K562 (cell line): ENCODE measurements around the gene MPDZ. TPM values are rescaled to one million over a fixed set of nuclear protein-coding genes. Genes with fewer than 3 reads are reported as not detected.

Experiments used
- ATAC-seq: fragments of 200-7000 bp; cut with Tn5 transposase; 3 replicates; pipeline ENCODE4 v1.9.1; 2020; ENCODE audit warnings: moderate library complexity
- BruUV-seq: library from RNA; stranded (reverse); fragments of 400-500 nt; replicated peaks from 2 replicates; lab custom pipeline; 2021; lab: Mats Ljungman, UMichigan
- CTCF ChIA-PET: fragments of 300-600 bp; formaldehyde crosslinking; extraction: SDS; loops from one replicate; lab custom pipeline; 2021; ENCODE audit warnings: low intra/inter-chr PET ratio; lab: Yijun Ruan, JAX
- POLR2A ChIA-PET: fragments of 300-600, 350-650 bp; sonication (Branson Sonifier 250); formaldehyde crosslinking; extraction: SDS; loops from one replicate; lab custom pipeline; 2021; ENCODE audit warnings: antibody characterized with exemption, inconsistent platforms; lab: Yijun Ruan, JAX
- DNase-seq, 4 experiments: peaks; one replicate each; pipeline versions ENCODE4 v3.0.0 to v3.0.0-alpha.2; 2011 to 2018; ENCODE audit warnings: low spot score in 3 of 4, mixed read lengths in 3 of 4; ENCODE audit errors: extremely low read depth in 1 of 4
- FAIRE-seq: peaks from 2 replicates; lab custom pipeline; 2011; peaks lifted over from hg19 to GRCh38; lab: Jason Lieb, UNC
- H2AFZ ChIP-seq: 2 replicates; pipeline ENCODE4 v1.6.0; 2011; ENCODE audit warnings: low read depth, low read length, control low read depth, inconsistent platforms
- H3K27ac ChIP-seq: fragments of 200-600 bp; 3 replicates; pipeline ENCODE4 v1.8.0; 2011; ENCODE audit warnings: low read depth, mild to moderate bottlenecking, control low read depth, inconsistent platforms, low read length, moderate library complexity, mixed read lengths; ENCODE audit errors: extremely low read depth
- H3K27me3 ChIP-seq, 2 experiments: fragments of 300-600 bp in 1 of 2; 2 replicates in 1 of 2; 3 replicates in 1 of 2; pipeline versions ENCODE4 v1.6.0 to v1.8.0; 2011; ENCODE audit warnings: inconsistent platforms in 2 of 2, low read length in 2 of 2, mild to moderate bottlenecking in 1 of 2, mixed read lengths in 1 of 2, moderate library complexity in 1 of 2; ENCODE audit not compliant: control insufficient read depth in 2 of 2, insufficient read depth in 2 of 2
- H3K36me3 ChIP-seq: fragments of 300-600 bp; 3 replicates; pipeline ENCODE4 v1.8.0; 2011; ENCODE audit warnings: mild to moderate bottlenecking, low read length, inconsistent platforms; ENCODE audit not compliant: control insufficient read depth, insufficient read depth
- H3K4me1 ChIP-seq, 2 experiments: fragments of 200-600 bp in 1 of 2; replicated peaks in 1 of 2; 2 replicates in 1 of 2; 3 replicates in 1 of 2; pipeline versions ENCODE4 v1.5.1 to v1.8.0; 2011; ENCODE audit warnings: inconsistent platforms in 2 of 2, low read length in 2 of 2, mild to moderate bottlenecking in 1 of 2, mixed read lengths in 1 of 2, moderate library complexity in 1 of 2; ENCODE audit not compliant: control insufficient read depth in 2 of 2, insufficient read depth in 2 of 2
- H3K4me2 ChIP-seq: 2 replicates; pipeline ENCODE4 v1.6.1; 2011; ENCODE audit warnings: low read length, control low read depth, inconsistent platforms, mixed read lengths; ENCODE audit not compliant: insufficient read depth
- H3K4me3 ChIP-seq: fragments of 200-600 bp; sonication (generic), shearing (Covaris generic); 2 replicates; pipeline ENCODE4 v1.5.1; 2016; ENCODE audit warnings: control low read depth, inconsistent platforms
- H3K79me2 ChIP-seq: fragments of 200-600 bp; 3 replicates; pipeline ENCODE4 v1.8.0; 2011; ENCODE audit warnings: low read length, inconsistent platforms; ENCODE audit not compliant: control insufficient read depth, insufficient read depth
- H3K9ac ChIP-seq, 2 experiments: 2 replicates each; pipeline versions ENCODE4 v1.6.0 to v1.6.1; 2011; ENCODE audit warnings: low read depth in 2 of 2, low read length in 2 of 2, control low read depth in 1 of 2, inconsistent platforms in 1 of 2, mild to moderate bottlenecking in 1 of 2, mixed read lengths in 1 of 2; ENCODE audit not compliant: insufficient read depth in 1 of 2
- H3K9me1 ChIP-seq: one replicate; pipeline ENCODE4 v1.6.0; 2011; ENCODE audit warnings: inconsistent platforms, mild to moderate bottlenecking, low read length, moderate library complexity; ENCODE audit not compliant: control insufficient read depth, insufficient read depth
- H3K9me3 ChIP-seq: replicated peaks from 2 replicates; pipeline ENCODE4 v1.5.1; 2011; ENCODE audit warnings: low read depth, low read length, inconsistent platforms; ENCODE audit not compliant: control insufficient read depth, insufficient read depth
- H4K20me1 ChIP-seq: replicated peaks from 2 replicates; pipeline ENCODE4 v1.6.1; 2011; ENCODE audit warnings: low read length, inconsistent platforms, mixed read lengths; ENCODE audit not compliant: control insufficient read depth, insufficient read depth
- CREBBP ChIP-seq: IDR thresholded peaks from one replicate; pipeline ENCODE4 v1.6.1; 2012; ENCODE audit warnings: low read depth, mild to moderate bottlenecking, control low read depth, inconsistent platforms, low read length
- FOXJ3 ChIP-seq: sonication (generic); formaldehyde crosslinking; IDR thresholded peaks from 2 replicates; pipeline ENCODE4 v1.4.0; 2020; ENCODE audit warnings: mild to moderate bottlenecking, missing genetic modification reagents
- HMG20B ChIP-seq: fragments of 250-450 bp; sonication (Bioruptor Pico); IDR thresholded peaks from 2 replicates; pipeline ENCODE4 v1.5.0; 2021; ENCODE audit warnings: mild to moderate bottlenecking
- HNRNPL ChIP-seq: fragments of 200-400 bp; formaldehyde crosslinking; IDR thresholded peaks from 2 replicates; pipeline ENCODE4 v1.6.1; 2017; ENCODE audit warnings: low read depth, mild to moderate bottlenecking, low read length
- NFXL1 ChIP-seq: fragments of 450-650 bp; formaldehyde crosslinking; IDR thresholded peaks from 2 replicates; pipeline ENCODE4 v1.4.0; 2021; ENCODE audit warnings: mild to moderate bottlenecking
- RFX1 ChIP-seq: fragments of 450-650 bp; IDR thresholded peaks from 2 replicates; pipeline ENCODE4 v1.6.1; 2016; ENCODE audit warnings: mild to moderate bottlenecking, moderate library complexity
- SMARCB1 ChIP-seq: IDR thresholded peaks from 2 replicates; pipeline ENCODE4 v1.6.1; 2011; ENCODE audit warnings: improper control_type of control experiment, low read depth; ENCODE audit not compliant: insufficient read length
- STAT5A ChIP-seq: IDR thresholded peaks from 2 replicates; pipeline ENCODE4 v1.6.1; 2012; ENCODE audit warnings: low read length, inconsistent platforms, borderline replicate concordance
- TAF7 ChIP-seq: fragments of 450-650 bp; IDR thresholded peaks from 2 replicates; pipeline ENCODE4 v1.6.1; 2016; ENCODE audit warnings: missing genetic modification characterization, missing compliant biosample characterization
- TAL1 ChIP-seq: fragments of 450-650 bp; IDR thresholded peaks from 2 replicates; pipeline ENCODE4 v1.6.1; 2016; ENCODE audit warnings: mild to moderate bottlenecking
- ZBTB2 ChIP-seq: fragments of 450-650 bp; IDR thresholded peaks from 2 replicates; pipeline ENCODE4 v1.6.1; 2016; ENCODE audit warnings: antibody characterized with exemption
- ZNF445 ChIP-seq: fragments of 250-450 bp; sonication (Bioruptor Pico); IDR thresholded peaks from 2 replicates; pipeline ENCODE4 v1.4.0; 2020; ENCODE audit warnings: low read depth, mild to moderate bottlenecking, moderate library complexity
- ZNF592 ChIP-seq: fragments of 450-650 bp; IDR thresholded peaks from 2 replicates; pipeline ENCODE4 v1.6.1; 2017; ENCODE audit warnings: antibody characterized with exemption, mild to moderate bottlenecking
- WGBS: fragments of 100-300 bp; shearing (Covaris generic); methylation state at CpG from one replicate; pipeline ENCODE4 v1.1.6; 2016; ENCODE audit warnings: low coverage, mixed read lengths; ENCODE audit not compliant: insufficient coverage; ENCODE audit errors: missing lambda C conversion rate; 5-methylcytosine and 5-hydroxymethylcytosine counted together
- in situ Hi-C: fragments of 300-500 bp; cut with MboI; formaldehyde crosslinking; loops from 4 replicates; pipeline ENCODE4 v1.15.0; 2018; ENCODE audit warnings: inconsistent platforms, mixed read lengths
- intact Hi-C: fragments of 100-400 bp; cut with micrococcal nuclease; formaldehyde crosslinking; loops from 2 replicates; pipeline ENCODE4 v1.14.2; 2022
- polyA plus RNA-seq, 8 experiments: library from polyadenylated mRNA; depleted of rRNA in 4 of 8; stranded (reverse) in 5 of 8; unstranded in 3 of 8; fragments of >200 nt; fragmentation: Nextera tagmentation in 2 of 8; fragmentation: Illumina TruSeq in 1 of 8; extraction: Ambion mirVana in 2 of 8; extraction: Trizol in 1 of 8; gene quantifications; 2 replicates each; pipeline versions ENCODE4 v1.2.1 to v1.2.3, GENCODE V29; 2011 to 2014; ENCODE audit warnings: inconsistent platforms in 1 of 8, missing spikeins in 1 of 8
- total RNA-seq, 7 experiments: library from RNA; depleted of rRNA in 6 of 7; stranded (reverse); fragments of >200 nt in 6 of 7; fragmentation: Illumina TruSeq in 2 of 7; extraction: Trizol in 2 of 7; gene quantifications; 2 replicates each; pipeline versions ENCODE4 v1.2.1 to v1.2.3, GENCODE V29; 2011 to 2021; ENCODE audit warnings: low replicate concordance in 1 of 7

MPDZ gene
- total and polyA plus RNA-seq, 9 of the 15 experiments (the other 6 are each of a cell fraction or from before 2014, with no cell fraction given): 3.9 to 13.2 (median 5.7) TPM

- 68% methylated on average over 3 of the region's 3 CpGs for WGBS
These were observed 147.5 kb downstream of the MPDZ start for GRCh38 chr9:13131991-13132390.

GRCh38 chr9:13131416-13131815, 148.1 kb downstream of the MPDZ start:
- Histone ChIP-seq H3K9ac (no peak overlapping the region), H3K4me2 (no peak overlapping the region), H3K36me3 (no peaks in the 10 kb centered on the region), H3K79me2 (no peaks in the 10 kb centered on the region), H2AFZ (no peak overlapping the region), H3K4me3 (no peak overlapping the region), H4K20me1 (no peaks in the 10 kb centered on the region), H3K27ac (no peak overlapping the region), H3K4me1 (no peaks in the 10 kb centered on the region), H3K27me3 (no peaks in the 10 kb centered on the region), H3K9me1 (no peaks in the 10 kb centered on the region), H3K9me3 (no peaks in the 10 kb centered on the region)
- ChIA-PET POLR2A (no interaction called here), CTCF (no interaction called here)
- ATAC-seq: no peak
- in situ Hi-C loops (no loop called here), intact Hi-C loops (no loop called here)
- 50% methylated on average over 6 of the region's 6 CpGs for WGBS
- no peak for DNase-seq
- no peak for FAIRE-seq
- no TSS peak for BruUV-seq
- TF ChIP-seq RFX1: no peak
- TF ChIP-seq FOXJ3: no peak
- no peak for TF ChIP-seq TAL1
- TF ChIP-seq STAT5A: no peak
- no peak for TF ChIP-seq SMARCB1
- TF ChIP-seq ZNF445 (CRISPR knock-in tag): no peak
- no peak for TF ChIP-seq ZBTB2
- no peak for TF ChIP-seq TAF7
- no peak for TF ChIP-seq CREBBP
- no peak for TF ChIP-seq ZNF592
- no peak for TF ChIP-seq NFXL1 (CRISPR knock-in tag)
- no peak for TF ChIP-seq HMG20B (CRISPR knock-in tag)

More at GRCh38 chr9:13131991-13132390, 147.5 kb downstream of the MPDZ start:
- no peak for DNase-seq
- in situ Hi-C loops (no loop called here), intact Hi-C loops (no loop called here)
- H3K4me1 ChIP-seq: no peaks in the 10 kb centered on the region
- POLR2A ChIA-PET: interaction anchor here (0.6 kb wide), 1 partner anchor 20 kb away, joined by 3 read pairs; no protein-coding TSS in a partner anchor
- H2AFZ ChIP-seq: no peak overlapping the region
- no peaks in the 10 kb centered on the region for H3K9me3 ChIP-seq
- H3K9ac ChIP-seq: no peak overlapping the region
- no peak for ATAC-seq
- CTCF ChIA-PET: no interaction called here
- BruUV-seq: no TSS peak
- no peak overlapping the region for H3K4me2 ChIP-seq
- no peaks in the 10 kb centered on the region for H3K27me3 ChIP-seq
- no peaks in the 10 kb centered on the region for H3K79me2 ChIP-seq
- no peaks in the 10 kb centered on the region for H4K20me1 ChIP-seq
- H3K4me3 ChIP-seq: no peak overlapping the region
- TF ChIP-seq HNRNPL: no peak
- H3K36me3 ChIP-seq: no peaks in the 10 kb centered on the region
- FAIRE-seq: no peak
- H3K27ac ChIP-seq: no peak overlapping the region
- no peaks in the 10 kb centered on the region for H3K9me1 ChIP-seq
